CD4-positive, alpha-beta T cell treated with Interleukin-2 at 100 ng/mL for 4 hours (primary cell): Measurements from ENCODE around the gene BCHE.

Source experiments
- DNase-seq: peaks from one replicate; pipeline ENCODE4 v3.0.0-alpha.2; 2020; ENCODE audit warnings: low spot score

Gene BCHE

DNA sequence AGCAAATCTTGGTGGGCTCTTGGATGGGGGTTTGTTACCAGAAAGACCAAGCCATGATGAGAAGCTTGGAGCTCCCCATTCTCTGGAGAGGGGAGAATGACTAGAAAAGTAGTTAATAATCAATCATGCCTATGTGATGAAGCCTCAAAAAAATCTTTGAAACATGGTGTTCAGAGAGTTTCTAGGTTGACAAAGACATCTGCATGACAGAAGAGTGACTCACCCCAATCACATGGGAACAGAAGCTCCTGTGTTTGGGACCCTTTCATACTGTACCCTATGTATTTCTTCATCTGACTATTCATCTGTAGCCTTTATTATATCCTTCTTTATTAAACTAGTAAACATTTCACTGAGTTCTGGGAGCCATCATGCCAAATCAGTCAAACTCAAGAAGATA lies 87.4 kb downstream of the BCHE start:
- no peak for DNase-seq

DNA sequence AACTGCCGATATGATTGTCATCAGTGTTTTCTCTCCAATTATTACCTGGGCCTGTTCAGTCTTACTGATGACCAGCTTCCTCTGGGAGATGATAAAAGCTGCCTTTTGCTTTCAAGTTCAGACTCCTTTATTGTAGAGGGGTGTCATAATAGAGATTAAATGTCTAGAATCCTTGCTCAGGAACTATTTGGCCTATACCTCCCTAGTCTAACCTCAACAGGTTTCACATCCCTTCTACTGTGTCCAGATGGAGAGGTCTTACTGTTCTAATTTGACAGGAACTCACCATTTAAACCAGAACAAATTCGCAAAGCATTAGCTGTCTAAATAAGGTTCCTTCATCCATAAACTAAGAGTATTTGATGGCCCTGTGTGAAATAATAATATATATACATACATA lies 88.0 kb downstream of the BCHE start:
- no peak for DNase-seq

GRCh38 chr3:165748094-165748493 lies 89.1 kb downstream of the BCHE start:
- no peak for DNase-seq

DNA sequence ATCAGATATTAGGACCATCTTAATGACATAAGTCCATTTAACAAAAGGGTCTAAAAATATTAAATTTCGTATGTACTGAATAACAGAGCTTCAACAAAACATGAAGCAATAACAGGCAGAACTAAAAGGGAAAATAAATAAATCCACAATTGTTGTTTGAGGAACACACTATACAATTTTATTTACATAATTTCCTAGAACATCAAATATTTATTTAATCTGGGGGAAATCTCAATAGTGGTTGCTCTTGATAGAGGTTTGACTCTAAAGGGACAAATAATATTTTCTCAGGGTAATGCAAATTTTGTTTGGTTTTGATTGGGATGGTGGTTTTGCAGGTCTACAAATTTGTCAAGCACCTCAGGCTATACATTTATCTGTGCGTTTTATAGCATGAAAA lies 90.3 kb downstream of the BCHE start:
- no peak for DNase-seq

GRCh38 chr3:165744025-165744424 lies 93.2 kb downstream of the BCHE start:
- no peak for DNase-seq

GRCh38 chr3:165742351-165742750 lies 94.9 kb downstream of the BCHE start:
- no peak for DNase-seq

- no peak for DNase-seq
These were observed 107.5 kb downstream of the BCHE start for GRCh38 chr3:165729756-165730155.

- DNase-seq, result no peak
These were observed 108.3 kb downstream of the BCHE start for GRCh38 chr3:165728924-165729323.

- no peak for DNase-seq
These were observed 111.9 kb downstream of the BCHE start for GRCh38 chr3:165725296-165725695.
